Stimulated activated CD4-positive, alpha-beta T cell treated with anti-CD3 and anti-CD28 coated beads, Interleukin-2, amount 100 ng/mL, for 4 hours (primary cell): ENCODE data around the gene PLXNA2.

Experiments used
- DNase-seq: peaks from one replicate; pipeline ENCODE4 v3.0.0-alpha.2; 2020; ENCODE audit warnings: low read depth

Gene PLXNA2

GRCh38 chr1:208221291-208221622 lies 22.9 kb downstream of the PLXNA2 start:
- no peak for DNase-seq

GRCh38 chr1:208219659-208220282 lies 24.4 kb downstream of the PLXNA2 start:
- no peak for DNase-seq

DNA sequence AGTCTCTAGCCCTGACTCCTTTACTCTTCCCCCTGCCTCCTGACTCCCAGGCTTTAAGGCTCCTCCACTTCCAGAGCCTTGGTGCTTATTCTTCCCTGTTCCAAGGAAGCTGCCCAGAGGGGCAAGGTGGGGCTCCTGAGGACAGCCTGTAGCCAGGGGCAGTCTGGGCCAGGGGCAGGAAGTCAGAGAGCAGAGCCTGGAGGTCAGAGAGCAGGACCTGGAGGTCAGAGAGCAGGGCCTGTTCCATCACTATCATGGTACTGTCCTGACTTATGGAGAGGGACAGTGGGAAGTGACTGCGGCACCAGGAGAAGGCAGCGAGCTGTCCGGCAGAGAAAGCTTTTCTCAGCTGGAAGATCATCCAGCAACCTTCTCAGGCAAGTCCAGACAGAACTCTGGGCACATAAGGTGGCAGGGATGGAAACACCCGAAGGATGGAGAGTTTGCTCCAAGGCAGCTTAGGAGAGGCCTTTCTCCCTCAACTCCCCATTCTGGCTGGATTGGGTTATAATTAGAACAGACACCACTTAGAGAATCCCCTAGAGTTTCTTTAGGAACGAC lies 25.0 kb downstream of the PLXNA2 start:
- DNase-seq = no peak

GRCh38 chr1:208218237-208219097 lies 25.7 kb downstream of the PLXNA2 start:
- DNase-seq = no peak

- DNase-seq = no peak
Measured at GRCh38 chr1:208217781-208218180, 26.4 kb downstream of the PLXNA2 start.

DNA sequence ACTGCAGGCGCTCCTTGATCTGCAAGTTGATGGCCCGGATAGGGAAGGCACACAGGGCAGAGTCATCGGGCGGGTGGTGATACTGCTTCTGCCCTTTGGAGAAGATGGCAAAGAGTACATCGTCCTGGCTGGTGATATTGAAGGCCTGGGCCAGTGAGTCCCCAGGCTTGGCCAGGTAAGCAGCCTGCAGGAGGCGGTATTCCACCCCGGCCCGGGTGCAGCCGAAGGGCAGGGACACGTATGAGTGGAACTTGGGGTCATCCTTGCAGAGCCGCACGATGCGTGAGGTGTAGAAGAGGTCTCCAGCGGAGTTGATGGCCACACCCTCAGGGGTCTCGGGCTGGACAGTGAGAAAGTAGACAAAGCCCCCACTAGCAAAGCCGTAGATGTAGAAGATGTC lies 27.4 kb downstream of the PLXNA2 start:
- no peak for DNase-seq

- no peak for DNase-seq
Measured at GRCh38 chr1:208216062-208216461, 28.1 kb downstream of the PLXNA2 start.

- no peak for DNase-seq
Measured at GRCh38 chr1:208215393-208215792, 28.8 kb downstream of the PLXNA2 start.

DNA sequence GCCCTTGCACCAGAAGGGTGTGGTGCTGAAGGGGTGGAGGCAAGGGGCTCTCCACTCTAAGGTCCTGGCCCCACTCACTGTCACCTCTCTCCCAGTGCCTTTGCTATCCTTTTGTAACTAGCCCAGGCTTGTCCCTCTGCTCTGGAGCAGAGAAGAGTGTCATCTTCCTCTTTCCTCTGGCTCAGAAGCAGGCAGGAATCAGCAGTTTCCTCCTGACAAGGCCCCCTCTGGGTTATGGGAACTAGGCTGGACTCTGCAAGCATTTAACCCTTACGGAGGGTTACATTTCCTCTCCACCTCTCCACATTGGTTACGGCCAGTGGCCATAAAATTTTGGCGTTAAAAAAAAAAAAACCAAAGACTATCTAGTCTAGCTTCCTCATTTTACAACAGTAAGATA lies 30.4 kb downstream of the PLXNA2 start:
- no peak for DNase-seq

DNA sequence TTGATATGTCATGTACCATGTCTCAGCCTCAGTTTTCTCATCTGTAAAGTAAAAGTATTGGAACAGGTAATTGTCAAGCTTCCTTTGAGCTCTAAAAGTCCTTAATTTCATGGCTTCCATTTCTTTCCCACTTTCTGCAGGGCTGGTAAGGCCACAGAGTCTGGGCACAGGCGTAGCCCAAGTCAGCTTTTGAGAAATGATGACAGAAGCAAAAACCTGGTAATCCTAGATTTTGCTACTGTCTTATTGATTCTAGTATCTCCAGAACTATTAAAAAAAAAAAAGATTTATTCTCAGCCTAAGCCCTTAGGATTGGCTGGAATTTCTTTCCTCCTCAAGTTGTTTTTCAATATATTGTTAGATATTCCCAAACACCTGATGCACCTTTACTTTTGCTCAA lies 31.3 kb downstream of the PLXNA2 start:
- no peak for DNase-seq

DNA sequence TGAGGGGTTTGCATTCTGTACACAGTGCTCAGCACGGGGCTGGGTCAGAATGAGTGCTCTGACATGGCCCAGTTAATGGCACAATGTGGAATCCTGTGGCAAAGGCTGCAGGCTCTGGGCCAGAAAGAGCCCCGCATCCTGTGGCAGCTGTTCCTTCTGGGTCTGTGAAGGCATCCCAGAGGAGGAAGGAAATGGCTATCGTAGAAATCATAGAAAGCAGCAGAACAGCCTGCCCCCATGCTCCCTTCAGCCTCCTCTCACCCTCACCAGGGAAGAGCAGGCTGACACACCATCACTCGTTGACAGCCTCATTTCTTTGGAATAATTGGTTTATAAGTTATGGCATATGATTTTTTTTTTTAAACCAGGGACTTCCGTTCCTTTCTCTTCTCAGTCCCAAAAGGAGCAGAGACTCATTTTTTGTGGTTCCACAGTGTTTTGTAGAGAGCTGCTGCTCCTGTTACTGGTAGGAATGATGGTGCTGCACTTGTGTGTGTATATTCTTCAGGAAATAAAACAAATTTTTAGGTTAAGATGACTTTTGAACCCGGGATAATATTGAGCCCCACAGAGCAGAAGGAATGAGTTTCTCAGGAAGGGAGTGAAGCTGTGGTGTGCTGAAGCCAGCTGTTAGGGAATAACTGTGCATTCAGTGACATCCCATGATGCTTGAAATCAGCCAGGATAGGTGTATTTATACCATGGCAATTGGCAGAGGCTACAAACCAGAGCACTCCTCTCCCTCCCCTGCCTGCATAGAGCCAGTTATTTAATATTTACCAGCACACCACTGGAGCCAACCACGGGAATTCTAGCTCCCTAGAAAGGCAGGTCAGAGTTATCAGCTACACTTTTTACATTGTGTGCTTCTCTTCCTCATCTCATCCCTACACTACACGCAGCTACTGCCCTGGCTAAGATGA lies 32.0 kb downstream of the PLXNA2 start:
- DNase-seq = no peak

DNA sequence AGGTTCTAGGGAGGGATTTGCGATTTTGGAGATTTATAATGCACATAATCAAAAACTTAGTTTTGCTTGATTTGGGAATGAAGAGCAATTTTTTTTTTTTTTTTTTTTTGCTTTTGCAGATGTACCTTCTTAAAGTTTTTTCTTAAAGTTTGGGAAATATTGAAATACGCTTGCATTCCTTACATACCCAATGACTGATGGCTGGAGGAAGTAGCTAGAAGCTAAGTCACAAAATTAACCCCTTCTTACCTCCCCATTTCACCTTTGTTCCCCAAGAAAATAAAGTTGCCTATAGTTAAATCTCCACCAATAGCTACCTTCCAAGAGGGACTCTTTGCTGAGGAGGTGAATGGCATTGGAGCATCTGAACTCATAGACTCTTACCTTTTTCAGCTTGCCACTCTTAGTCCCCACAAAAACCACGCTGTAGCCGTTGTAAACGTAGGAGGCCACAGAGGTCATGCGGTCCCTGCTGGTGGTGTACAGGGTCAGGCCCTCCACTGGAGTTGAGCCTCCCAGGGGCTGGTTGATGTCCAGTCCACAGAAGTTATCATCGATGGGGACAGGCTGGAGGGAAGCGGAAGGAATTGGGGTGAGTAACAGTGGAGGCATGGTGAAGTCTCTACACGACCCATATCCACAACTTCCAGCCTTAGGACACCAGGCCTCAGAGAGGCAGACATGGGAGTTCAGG lies 34.1 kb downstream of the PLXNA2 start:
- DNase-seq = no peak

- DNase-seq = no peak
Measured at GRCh38 chr1:208209286-208209685, 34.9 kb downstream of the PLXNA2 start.

DNA sequence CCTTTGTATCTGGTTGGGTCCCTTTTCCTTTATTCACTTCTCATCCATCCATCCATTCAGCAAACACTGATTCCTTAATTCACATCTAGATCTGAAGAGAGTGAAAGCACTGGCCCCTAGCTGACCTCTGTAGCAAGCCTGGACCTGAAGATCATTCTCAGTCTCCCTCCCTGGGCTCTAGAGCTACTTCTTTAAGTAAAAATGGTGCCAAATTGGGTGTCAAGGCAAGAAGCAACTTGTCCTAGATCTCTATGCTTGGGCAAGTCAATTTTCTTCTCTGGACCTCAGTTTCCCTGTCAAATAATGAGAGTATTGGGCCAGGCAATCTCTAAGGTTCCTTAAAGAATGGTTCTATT lies 36.1 kb downstream of the PLXNA2 start:
- no peak for DNase-seq

GRCh38 chr1:208207388-208208131 lies 36.6 kb downstream of the PLXNA2 start:
- no peak for DNase-seq

GRCh38 chr1:208206092-208206698 lies 38.0 kb downstream of the PLXNA2 start:
- no peak for DNase-seq

- no peak for DNase-seq
Measured at GRCh38 chr1:208205216-208206013, 38.8 kb downstream of the PLXNA2 start.

DNA sequence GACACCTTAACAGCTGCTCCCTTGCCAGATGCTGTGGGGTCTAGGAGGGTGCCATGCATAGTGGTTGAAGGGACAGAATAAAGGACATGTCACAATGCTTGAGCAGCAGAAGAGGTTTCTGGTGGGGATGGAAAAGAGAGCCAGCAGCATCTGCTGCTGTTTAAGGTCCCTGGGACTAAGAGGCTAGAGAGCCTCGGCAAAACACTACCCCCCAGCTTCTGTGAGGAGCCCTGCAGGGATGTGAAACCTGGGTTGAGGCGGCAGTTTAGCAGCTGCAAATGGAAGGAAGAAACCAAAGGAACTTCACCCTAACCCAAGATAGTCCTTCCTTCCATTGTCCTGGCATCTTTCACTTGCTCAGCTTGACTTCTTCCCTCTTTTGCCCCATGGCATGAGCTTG lies 39.4 kb downstream of the PLXNA2 start:
- DNase-seq = no peak

DNA sequence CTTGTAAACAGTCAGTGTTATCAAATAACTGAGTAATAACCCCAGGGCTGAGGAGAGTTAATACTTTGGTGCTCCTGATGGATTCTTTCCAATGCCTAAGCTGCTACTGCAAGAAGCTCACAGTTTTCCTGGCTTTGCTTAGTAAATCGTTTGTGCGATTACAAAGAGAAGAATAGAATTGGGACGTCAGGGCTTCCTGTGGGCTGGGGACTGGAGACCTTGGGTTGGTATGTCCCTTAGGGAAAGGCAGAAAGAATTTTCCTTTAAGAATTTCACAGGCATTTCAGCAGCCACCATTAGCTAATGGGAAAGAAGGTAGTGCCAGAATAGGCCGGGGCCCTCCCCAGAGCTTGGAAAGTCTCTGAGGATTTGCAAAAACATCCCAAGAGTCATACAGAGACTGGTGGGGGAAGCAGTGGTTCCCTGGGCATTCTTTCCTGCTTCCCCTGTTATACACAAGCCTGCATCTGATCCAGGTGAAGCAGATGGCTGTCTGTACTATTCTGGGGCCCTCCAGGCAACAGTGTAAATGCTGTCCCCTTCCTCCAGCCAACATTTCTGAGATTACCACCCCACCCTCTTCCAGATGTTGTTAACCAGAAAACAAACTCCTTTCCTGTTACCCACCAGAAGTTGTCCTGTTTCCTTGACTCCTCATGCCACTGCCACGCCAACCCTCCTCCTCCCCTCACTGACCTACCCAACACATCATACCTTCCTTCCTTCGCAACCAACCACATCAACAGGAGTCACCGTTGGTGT lies 40.2 kb downstream of the PLXNA2 start:
- DNase-seq = no peak
